ENCODE measurements around the gene AP3B1. TPM values are rescaled to one million over a fixed set of nuclear protein-coding genes. Genes with fewer than 3 reads are reported as not detected.

Gene AP3B1
- total and polyA plus RNA-seq, 12 donors: 22.0 to 59.1 (median 34.3) TPM

DNA sequence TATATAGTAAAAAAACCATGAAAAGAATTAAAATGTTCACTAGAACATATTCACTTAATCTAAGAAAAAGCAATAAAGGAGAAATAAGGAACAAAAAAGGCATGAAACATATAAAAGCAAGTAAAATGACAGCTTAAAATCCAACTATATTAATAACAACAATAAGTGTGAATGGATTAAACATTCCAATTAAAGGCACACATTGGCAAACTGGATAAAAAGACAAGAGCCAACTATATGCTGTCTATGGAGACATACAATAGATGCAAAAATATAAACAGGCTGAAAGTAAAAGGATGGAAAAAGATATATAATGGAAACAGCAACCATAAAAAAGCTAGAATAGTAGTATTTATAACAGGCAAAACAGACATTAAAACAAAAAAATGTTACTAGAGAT, 70.1 kb downstream of the AP3B1 start:
- no peak for DNase-seq
- Histone ChIP-seq H3K36me3 (replicated peaks in 1 of 2) (no peaks in the 10 kb centered on the region), H3K27ac (no peak overlapping the region), H3K4me3 (no peak overlapping the region), H3K4me1 (replicated peaks in 1 of 2) (no peaks in the 10 kb centered on the region), H3K9me3 (replicated peaks in 1 of 3) (no peaks in the 10 kb centered on the region), H3K27me3 (no peaks in the 10 kb centered on the region)
- no peak for TF ChIP-seq POLR2A (IDR thresholded peaks at IDR 0.05)
- TF ChIP-seq, protein P1, sequence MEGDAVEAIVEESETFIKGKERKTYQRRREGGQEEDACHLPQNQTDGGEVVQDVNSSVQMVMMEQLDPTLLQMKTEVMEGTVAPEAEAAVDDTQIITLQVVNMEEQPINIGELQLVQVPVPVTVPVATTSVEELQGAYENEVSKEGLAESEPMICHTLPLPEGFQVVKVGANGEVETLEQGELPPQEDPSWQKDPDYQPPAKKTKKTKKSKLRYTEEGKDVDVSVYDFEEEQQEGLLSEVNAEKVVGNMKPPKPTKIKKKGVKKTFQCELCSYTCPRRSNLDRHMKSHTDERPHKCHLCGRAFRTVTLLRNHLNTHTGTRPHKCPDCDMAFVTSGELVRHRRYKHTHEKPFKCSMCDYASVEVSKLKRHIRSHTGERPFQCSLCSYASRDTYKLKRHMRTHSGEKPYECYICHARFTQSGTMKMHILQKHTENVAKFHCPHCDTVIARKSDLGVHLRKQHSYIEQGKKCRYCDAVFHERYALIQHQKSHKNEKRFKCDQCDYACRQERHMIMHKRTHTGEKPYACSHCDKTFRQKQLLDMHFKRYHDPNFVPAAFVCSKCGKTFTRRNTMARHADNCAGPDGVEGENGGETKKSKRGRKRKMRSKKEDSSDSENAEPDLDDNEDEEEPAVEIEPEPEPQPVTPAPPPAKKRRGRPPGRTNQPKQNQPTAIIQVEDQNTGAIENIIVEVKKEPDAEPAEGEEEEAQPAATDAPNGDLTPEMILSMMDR (IDR thresholded peaks at IDR 0.05): no peak
- intact Hi-C loops (cut with DNase I): no loop called here

DNA sequence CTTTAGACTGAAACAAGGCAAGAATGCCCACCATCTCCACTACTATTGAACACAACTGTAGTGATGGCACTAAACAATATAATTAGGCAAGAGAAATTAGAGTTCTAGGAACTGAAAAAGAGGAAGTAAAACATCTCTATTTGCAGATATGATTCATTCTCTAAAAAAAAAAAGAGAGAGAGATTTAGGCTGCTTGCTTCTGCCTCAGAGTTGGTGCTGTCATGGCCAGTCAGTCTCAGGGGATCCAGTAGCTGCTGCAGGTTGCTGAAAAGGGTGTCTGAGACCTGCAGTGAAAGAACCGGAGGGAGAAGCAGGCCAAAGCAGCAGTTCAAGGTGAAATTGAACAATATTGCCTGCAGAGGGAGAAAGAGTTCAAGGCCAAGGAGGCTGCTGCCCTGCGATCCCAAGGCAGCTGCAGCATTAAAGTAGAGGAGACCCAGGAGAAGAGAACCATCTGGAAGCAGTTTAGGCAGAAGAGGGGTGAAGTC, 72.5 kb downstream of the AP3B1 start:
- no peak overlapping the region for H3K27ac ChIP-seq
- 45 to 55% (median 52%) methylated on average over 2 of the region's 2 CpGs for WGBS, 4 donors
- no peaks in the 10 kb centered on the region for H3K4me1 ChIP-seq (replicated peaks in 1 of 2)
- H3K9me3 ChIP-seq (replicated peaks in 1 of 3): no peaks in the 10 kb centered on the region
- H3K4me3 ChIP-seq: no peak overlapping the region
- no peaks in the 10 kb centered on the region for H3K36me3 ChIP-seq (replicated peaks in 1 of 2)
- intact Hi-C loops (cut with DNase I): no loop called here
- H3K27me3 ChIP-seq: no peaks in the 10 kb centered on the region
- TF ChIP-seq, protein P1 (IDR thresholded peaks at IDR 0.05): no peak
- TF ChIP-seq POLR2A (IDR thresholded peaks at IDR 0.05): no peak
- DNase-seq: peak in 1 of 7 donors; percentile 8

DNA sequence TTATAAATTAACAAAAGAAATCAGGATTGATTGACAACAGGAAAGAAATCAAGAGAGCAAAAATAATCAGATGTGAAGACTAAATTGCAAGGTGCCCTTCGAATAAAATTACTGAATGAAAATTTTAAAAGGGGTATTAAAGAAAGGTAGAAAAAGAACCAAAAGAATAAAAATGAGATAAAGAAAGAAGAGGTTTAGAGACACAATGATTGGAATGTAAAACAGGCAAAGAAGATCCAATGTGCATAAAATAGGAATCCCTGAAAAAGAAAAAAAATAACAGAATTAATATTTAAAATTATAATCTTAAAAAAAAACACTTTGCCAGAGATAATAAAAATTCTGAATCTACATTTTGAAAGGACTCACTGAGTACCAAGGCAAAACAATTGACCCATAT, 73.0 kb downstream of the AP3B1 start:
- intact Hi-C loops (cut with DNase I): no loop called here

DNA sequence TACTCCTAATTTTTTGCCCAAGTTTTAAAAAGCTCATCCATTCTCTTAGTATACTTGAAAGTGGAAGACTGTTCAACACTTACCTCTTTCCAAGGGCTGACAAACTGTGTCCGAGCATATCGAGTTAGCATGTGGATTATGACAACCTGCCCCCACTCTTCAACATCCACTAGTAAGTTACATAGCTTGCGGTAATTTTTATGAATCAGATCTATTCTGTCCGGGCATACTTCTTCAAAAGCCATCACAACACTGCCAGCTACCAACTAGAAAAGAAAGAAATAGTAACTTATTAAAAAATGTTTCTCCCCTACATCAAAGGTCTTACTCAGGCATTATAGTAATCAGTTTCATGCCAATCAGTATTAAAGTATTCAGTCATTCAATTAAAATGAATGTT, 78.5 kb downstream of the AP3B1 start:
- 93 to 98% (median 97%) methylated on average over 4 of the region's 4 CpGs for WGBS, 4 donors
- no peaks in the 10 kb centered on the region for H3K9me3 ChIP-seq (replicated peaks in 1 of 3)
- no peaks in the 10 kb centered on the region for H3K36me3 ChIP-seq (replicated peaks in 1 of 2)
- intact Hi-C loops (cut with DNase I): no loop called here
- TF ChIP-seq, protein P1 (IDR thresholded peaks at IDR 0.05): no peak
- no peak for TF ChIP-seq POLR2A (IDR thresholded peaks at IDR 0.05)
- no peak overlapping the region for H3K27ac ChIP-seq
- H3K4me1 ChIP-seq (replicated peaks in 1 of 2): no peaks in the 10 kb centered on the region
- H3K27me3 ChIP-seq: no peaks in the 10 kb centered on the region
- no peak for DNase-seq
- H3K4me3 ChIP-seq: no peak overlapping the region

More for the DNA sequence above, 73.0 kb downstream of the AP3B1 start:
- Histone ChIP-seq H3K4me3 (no peak overlapping the region), H3K27me3 (no peaks in the 10 kb centered on the region), H3K9me3 (replicated peaks in 1 of 3) (no peaks in the 10 kb centered on the region), H3K4me1 (replicated peaks in 1 of 2) (no peaks in the 10 kb centered on the region), H3K36me3 (replicated peaks in 1 of 2) (no peaks in the 10 kb centered on the region), H3K27ac (no peak overlapping the region)
- 95 to 99% (median 96%) methylated on average over 1 of the region's 1 CpG for WGBS, 4 donors
- DNase-seq: no peak
- TF ChIP-seq, protein P1 (IDR thresholded peaks at IDR 0.05): no peak
- TF ChIP-seq POLR2A (IDR thresholded peaks at IDR 0.05): no peak
